Smooth muscle cell (in vitro differentiated cells): ENCODE results near the gene EPB41L4A. TPM values are rescaled to one million over a fixed set of nuclear protein-coding genes. Genes with fewer than 3 reads are reported as not detected.

ENCODE experiments used
- polyA plus RNA-seq: library from polyadenylated mRNA; unstranded; fragments of >200 nt; fragmentation: Nextera tagmentation; extraction: Ambion mirVana; gene quantifications from 2 replicates; pipeline ENCODE4 v1.2.1, GENCODE V29; 2016
- small RNA-seq: library from RNA; depleted of rRNA; stranded (forward); fragments of <200 nt; gene quantifications from one replicate; pipeline ENCODE3, GENCODE V24; 2014
- total RNA-seq: library from RNA; depleted of rRNA; stranded (reverse); fragments of >200 nt; gene quantifications from 2 replicates; pipeline ENCODE4 v1.2.3, GENCODE V29; 2014

Gene EPB41L4A
- total and polyA plus RNA-seq, 2 experiments from 2014 or later: 2.9 to 8.9 TPM

Small RNA genes lying within 50 kb of the gene (small RNA-seq; reads per million reads assigned to genes)
- not detected for gene AC010265.1
- gene HMGB3P16: not detected
- gene SNORA13: 13.1 reads per million, percentile 83 among the genes with 10 or more reads in this experiment
